GM19351 (cell line): ENCODE measurements around the gene NIT2.
"Not testable (repeated sequence)": the region's sequence is repeated elsewhere in the genome, so short reads cannot be mapped to it uniquely, and the experiment has no call there.

Source experiments
- ATAC-seq: cut with Tn5 transposase; IDR thresholded peaks from one replicate; pipeline ENCODE4 v1.9.1; 2021; ENCODE audit warnings: mild to moderate bottlenecking, moderate library complexity; ENCODE audit not compliant: unreplicated experiment

Gene NIT2

GRCh38 chr3:100334488-100335351 lies at the start of gene NIT2:
Gene NIT2 (plus strand): TSS chr3:100334757. CDS start chr3:100334792, 35 bp downstream.
- peak; percentile 93 for ATAC-seq

- ATAC-seq, result no peak
Measured at GRCh38 chr3:100288288-100288894, 46.2 kb upstream of the NIT2 start.

GRCh38 chr3:100289339-100289738 lies 45.2 kb upstream of the NIT2 start:
- ATAC-seq, result no peak

- ATAC-seq, result no peak
Measured at GRCh38 chr3:100295089-100295488, 39.5 kb upstream of the NIT2 start.

- ATAC-seq, result no peak
Measured at GRCh38 chr3:100297784-100298183, 36.8 kb upstream of the NIT2 start.

- no peak for ATAC-seq
Measured at GRCh38 chr3:100299016-100299415, 35.5 kb upstream of the NIT2 start.

GRCh38 chr3:100306695-100307094 lies 27.9 kb upstream of the NIT2 start:
- no peak for ATAC-seq

- ATAC-seq, result no peak
Measured at GRCh38 chr3:100310355-100310965, 24.1 kb upstream of the NIT2 start.

GRCh38 chr3:100311011-100311410 lies 23.5 kb upstream of the NIT2 start:
- ATAC-seq, result no peak

- peak; percentile 82 for ATAC-seq
Measured at GRCh38 chr3:100316641-100317069, 17.9 kb upstream of the NIT2 start.

GRCh38 chr3:100317912-100318311 lies 16.6 kb upstream of the NIT2 start:
- peak; percentile 56 for ATAC-seq

- ATAC-seq, result no peak
Measured at GRCh38 chr3:100319951-100320350, 14.6 kb upstream of the NIT2 start.

- no peak for ATAC-seq
Measured at GRCh38 chr3:100324044-100324443, 10.5 kb upstream of the NIT2 start.

- no peak for ATAC-seq
Measured at GRCh38 chr3:100325827-100326226, 8.7 kb upstream of the NIT2 start.

GRCh38 chr3:100327377-100327776 lies 7.2 kb upstream of the NIT2 start:
- ATAC-seq, result not testable (repeated sequence)

- ATAC-seq, result no peak
Measured at GRCh38 chr3:100329800-100330489, 4.6 kb upstream of the NIT2 start.

GRCh38 chr3:100330651-100331050 lies 3.9 kb upstream of the NIT2 start:
- no peak for ATAC-seq

- ATAC-seq, result no peak
Measured at GRCh38 chr3:100331660-100332059, 2.9 kb upstream of the NIT2 start.

- no peak for ATAC-seq
Measured at GRCh38 chr3:100333051-100333450, 1.5 kb upstream of the NIT2 start.

- peak; percentile 22 for ATAC-seq
Measured at GRCh38 chr3:100333970-100334487, 528 bp upstream of the NIT2 start.

GRCh38 chr3:100335434-100335833 lies 877 bp downstream of the NIT2 start:
- ATAC-seq, result peak; percentile 56
